ENCODE results near the gene BPIFB1. TPM values are rescaled to one million over a fixed set of nuclear protein-coding genes. Genes with fewer than 3 reads are reported as not detected.

The BPIFB1 gene
- total and polyA plus RNA-seq, 7 donors, result not detected

GRCh38 chr20:33273117-33273851, 9.7 kb upstream of the BPIFB1 start:
- Histone ChIP-seq H3K27ac (no peak overlapping the region), H3K4me3 (no peak overlapping the region), H3K27me3 (peaks cover 0 to 10% (median 0%) of the 10 kb centered on the region in 3 donors), H3K9me3 (no peaks in the 10 kb centered on the region), H3K4me1 (no peaks in the 10 kb centered on the region), H3K36me3 (no peaks in the 10 kb centered on the region)
- TF ChIP-seq EP300 (IDR thresholded peaks at IDR 0.05), result no peak
- TF ChIP-seq CTCF (IDR thresholded peaks at IDR 0.05), result no peak
- no peak for TF ChIP-seq POLR2AphosphoS5 (IDR thresholded peaks at IDR 0.05)
- no peak for TF ChIP-seq POLR2A (IDR thresholded peaks at IDR 0.05)
- no peak for DNase-seq
- WGBS, 2 donors, result 53 to 70% methylated on average over 13 of the region's 13 CpGs
- intact Hi-C loops (cut with DNase I), result no loop called here

- no peaks in the 10 kb centered on the region for H3K36me3 ChIP-seq
- H3K4me3 ChIP-seq, result no peak overlapping the region
- no peak for DNase-seq
- intact Hi-C loops (cut with DNase I), result no loop called here
- H3K27me3 ChIP-seq, result peaks cover 0 to 10% (median 0%) of the 10 kb centered on the region in 3 donors
- TF ChIP-seq POLR2AphosphoS5 (IDR thresholded peaks at IDR 0.05) (no peak), CTCF (IDR thresholded peaks at IDR 0.05) (no peak), POLR2A (IDR thresholded peaks at IDR 0.05) (no peak), EP300 (IDR thresholded peaks at IDR 0.05) (no peak)
- 67 to 76% methylated on average over 8 of the region's 8 CpGs for WGBS, 2 donors
- no peaks in the 10 kb centered on the region for H3K4me1 ChIP-seq
- no peaks in the 10 kb centered on the region for H3K9me3 ChIP-seq
- H3K27ac ChIP-seq, result no peak overlapping the region
Observed at GRCh38 chr20:33275215-33275614, 7.8 kb upstream of the BPIFB1 start.

DNA sequence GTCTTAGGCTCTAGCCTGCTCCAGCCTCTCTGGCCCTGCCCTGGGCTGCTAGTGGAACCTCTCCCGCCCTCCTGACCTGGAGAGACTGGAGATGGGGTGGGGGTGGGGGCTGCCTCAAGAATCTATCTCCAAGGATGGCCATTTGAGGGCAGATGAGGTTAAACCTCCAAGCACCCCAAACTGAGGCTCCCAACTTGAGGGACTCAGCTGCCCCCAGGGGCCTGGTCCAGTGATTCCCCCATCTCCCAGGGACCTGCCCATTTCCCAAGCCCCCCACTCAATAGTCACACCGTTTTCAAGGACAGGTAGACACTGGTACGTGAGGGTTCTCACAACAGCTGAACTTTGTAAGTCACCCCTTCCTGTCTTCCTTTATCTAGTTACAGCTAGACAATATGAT, 7.1 kb upstream of the BPIFB1 start:
- intact Hi-C loops (cut with DNase I), result no loop called here
- Histone ChIP-seq H3K27me3 (peaks cover 0 to 10% (median 0%) of the 10 kb centered on the region in 3 donors), H3K36me3 (no peaks in the 10 kb centered on the region), H3K4me3 (no peak overlapping the region), H3K4me1 (no peaks in the 10 kb centered on the region), H3K27ac (no peak overlapping the region), H3K9me3 (no peaks in the 10 kb centered on the region)
- 55 to 70% methylated on average over 3 of the region's 3 CpGs for WGBS, 2 donors
- TF ChIP-seq POLR2AphosphoS5 (IDR thresholded peaks at IDR 0.05) (no peak), EP300 (IDR thresholded peaks at IDR 0.05) (no peak), CTCF (IDR thresholded peaks at IDR 0.05) (no peak), POLR2A (IDR thresholded peaks at IDR 0.05) (no peak)
- no peak for DNase-seq

GRCh38 chr20:33276303-33277113, 6.5 kb upstream of the BPIFB1 start:
- Histone ChIP-seq H3K27ac (no peak overlapping the region), H3K9me3 (no peaks in the 10 kb centered on the region), H3K36me3 (no peaks in the 10 kb centered on the region), H3K27me3 (peaks cover 0 to 10% (median 0%) of the 10 kb centered on the region in 3 donors), H3K4me1 (no peaks in the 10 kb centered on the region), H3K4me3 (no peak overlapping the region)
- intact Hi-C loops (cut with DNase I), result no loop called here
- TF ChIP-seq CTCF (IDR thresholded peaks at IDR 0.05) (no peak), EP300 (IDR thresholded peaks at IDR 0.05) (no peak), POLR2AphosphoS5 (IDR thresholded peaks at IDR 0.05) (no peak), POLR2A (IDR thresholded peaks at IDR 0.05) (no peak)
- DNase-seq, result no peak
- 77 to 83% methylated on average over 12 of the region's 12 CpGs for WGBS, 2 donors

Measured in sigmoid colon (tissue), 7 donors.